Osteoblast (primary cell): ENCODE measurements around the gene CDK5RAP2. TPM values are rescaled to one million over a fixed set of nuclear protein-coding genes. Genes with fewer than 3 reads are reported as not detected.
"Not testable (repeated sequence)": the region's sequence is repeated elsewhere in the genome, so short reads cannot be mapped to it uniquely, and the experiment has no call there.

Source experiments
- DNase-seq: peaks from one replicate; pipeline ENCODE4 v3.0.0; 2011; ENCODE audit warnings: low spot score, mixed read lengths; ENCODE audit not compliant: insufficient read length; ENCODE audit errors: missing footprints
- H2AFZ ChIP-seq: 2 replicates; pipeline ENCODE4 v1.6.0; 2011; ENCODE audit warnings: mild to moderate bottlenecking, low read length
- H3K27ac ChIP-seq: 2 replicates; pipeline ENCODE4 v1.5.1; 2011; ENCODE audit warnings: mild to moderate bottlenecking, low read depth, low read length, moderate library complexity
- H3K27me3 ChIP-seq: 2 replicates; pipeline ENCODE4 v1.6.0; 2012; ENCODE audit warnings: mild to moderate bottlenecking, control low read depth, inconsistent platforms, low read length, moderate library complexity; ENCODE audit not compliant: insufficient read depth
- H3K36me3 ChIP-seq: 2 replicates; pipeline ENCODE4 v1.5.1; 2011; ENCODE audit warnings: mild to moderate bottlenecking, low read length, control low read depth, moderate library complexity; ENCODE audit not compliant: insufficient read depth
- H3K4me1 ChIP-seq: 2 replicates; pipeline ENCODE4 v1.5.1; 2011; ENCODE audit warnings: mild to moderate bottlenecking, low read length, control low read depth, moderate library complexity; ENCODE audit not compliant: insufficient read depth
- H3K4me2 ChIP-seq: 2 replicates; pipeline ENCODE4 v1.6.0; 2011; ENCODE audit warnings: mild to moderate bottlenecking, low read length; ENCODE audit not compliant: insufficient read depth
- H3K4me3 ChIP-seq: fragments of 200-600 bp; sonication (generic); 3 replicates; pipeline ENCODE4 v1.5.1; 2012; ENCODE audit warnings: mild to moderate bottlenecking, low read length, inconsistent platforms; ENCODE audit not compliant: insufficient read depth
- H3K79me2 ChIP-seq: 2 replicates; pipeline ENCODE4 v1.6.0; 2012; ENCODE audit warnings: mild to moderate bottlenecking, low read length, control low read depth, inconsistent platforms; ENCODE audit not compliant: insufficient read depth
- H3K9me3 ChIP-seq: 2 replicates; pipeline ENCODE4 v1.5.1; 2011; ENCODE audit warnings: low read depth, low read length, control low read depth
- H4K20me1 ChIP-seq: 2 replicates; pipeline ENCODE4 v1.6.0; 2012; ENCODE audit warnings: mild to moderate bottlenecking, low read length, control low read depth; ENCODE audit not compliant: insufficient read depth
- total RNA-seq: library from RNA; depleted of rRNA; stranded (reverse); fragments of >200 nt; gene quantifications from 2 replicates; pipeline ENCODE4 v1.2.3, GENCODE V29; 2012
- TF ChIP-seq, protein P1 (sequence below): IDR thresholded peaks from 2 replicates; pipeline ENCODE4 v1.5.1; 2011; ENCODE audit warnings: mild to moderate bottlenecking, low read depth, low read length, moderate library complexity; ENCODE audit errors: extremely low read depth

Gene CDK5RAP2
- total RNA-seq, 1 donor: 59.7 TPM

DNA sequence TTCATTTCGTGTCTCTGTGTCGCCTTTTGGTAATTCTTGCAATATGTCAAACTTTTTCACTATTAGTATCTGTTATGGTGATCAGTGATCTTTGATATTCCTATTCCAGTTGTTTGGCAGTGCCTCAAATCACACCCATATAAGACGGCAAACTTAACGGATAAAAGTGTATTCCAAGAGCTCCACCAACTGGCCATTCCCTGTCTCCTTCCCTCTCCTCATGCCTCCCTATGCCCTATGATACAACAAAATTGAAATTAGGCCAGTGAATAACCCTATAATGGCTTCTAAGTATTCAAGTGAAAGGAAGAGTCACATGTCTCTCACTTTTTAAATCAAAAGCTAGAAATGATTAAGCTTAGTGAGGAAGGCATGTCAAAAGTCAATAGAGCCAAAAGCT lies 74.8 kb downstream of the CDK5RAP2 start:
- H3K36me3 ChIP-seq: peaks cover 3% of the 10 kb centered on the region
- H3K79me2 ChIP-seq: no peaks in the 10 kb centered on the region
- H2AFZ ChIP-seq: no peak overlapping the region
- H4K20me1 ChIP-seq: no peaks in the 10 kb centered on the region
- TF ChIP-seq, protein P1, sequence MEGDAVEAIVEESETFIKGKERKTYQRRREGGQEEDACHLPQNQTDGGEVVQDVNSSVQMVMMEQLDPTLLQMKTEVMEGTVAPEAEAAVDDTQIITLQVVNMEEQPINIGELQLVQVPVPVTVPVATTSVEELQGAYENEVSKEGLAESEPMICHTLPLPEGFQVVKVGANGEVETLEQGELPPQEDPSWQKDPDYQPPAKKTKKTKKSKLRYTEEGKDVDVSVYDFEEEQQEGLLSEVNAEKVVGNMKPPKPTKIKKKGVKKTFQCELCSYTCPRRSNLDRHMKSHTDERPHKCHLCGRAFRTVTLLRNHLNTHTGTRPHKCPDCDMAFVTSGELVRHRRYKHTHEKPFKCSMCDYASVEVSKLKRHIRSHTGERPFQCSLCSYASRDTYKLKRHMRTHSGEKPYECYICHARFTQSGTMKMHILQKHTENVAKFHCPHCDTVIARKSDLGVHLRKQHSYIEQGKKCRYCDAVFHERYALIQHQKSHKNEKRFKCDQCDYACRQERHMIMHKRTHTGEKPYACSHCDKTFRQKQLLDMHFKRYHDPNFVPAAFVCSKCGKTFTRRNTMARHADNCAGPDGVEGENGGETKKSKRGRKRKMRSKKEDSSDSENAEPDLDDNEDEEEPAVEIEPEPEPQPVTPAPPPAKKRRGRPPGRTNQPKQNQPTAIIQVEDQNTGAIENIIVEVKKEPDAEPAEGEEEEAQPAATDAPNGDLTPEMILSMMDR: peak; percentile 42
- no peaks in the 10 kb centered on the region for H3K9me3 ChIP-seq
- no peaks in the 10 kb centered on the region for H3K27me3 ChIP-seq
- no peaks in the 10 kb centered on the region for H3K4me1 ChIP-seq
- no peak overlapping the region for H3K4me3 ChIP-seq
- no peak overlapping the region for H3K4me2 ChIP-seq
- no peak for DNase-seq
- no peak overlapping the region for H3K27ac ChIP-seq

DNA sequence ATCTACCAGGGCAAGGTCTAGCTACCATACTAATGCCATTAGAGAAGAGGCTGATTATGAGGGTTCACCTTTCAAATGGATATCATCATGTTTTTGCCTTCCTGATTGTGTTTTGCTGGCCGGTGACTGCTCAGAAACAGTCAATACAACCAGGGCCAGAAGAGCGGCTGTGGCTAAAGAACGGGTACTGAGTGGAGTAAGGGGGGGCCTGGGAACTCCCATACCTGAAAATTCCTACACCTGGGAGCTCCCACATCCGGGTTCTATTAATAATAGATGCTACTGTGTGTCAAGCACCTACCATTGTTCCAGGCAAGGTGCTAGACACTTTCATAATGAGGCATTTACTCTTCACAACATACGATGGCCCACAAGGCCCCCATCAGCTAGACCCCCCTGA lies 79.2 kb downstream of the CDK5RAP2 start:
- no peaks in the 10 kb centered on the region for H4K20me1 ChIP-seq
- H3K4me1 ChIP-seq: no peaks in the 10 kb centered on the region
- TF ChIP-seq, protein P1: no peak
- no peak overlapping the region for H3K4me2 ChIP-seq
- H3K27me3 ChIP-seq: no peaks in the 10 kb centered on the region
- no peak overlapping the region for H3K4me3 ChIP-seq
- peaks cover 3% of the 10 kb centered on the region for H3K36me3 ChIP-seq
- H3K27ac ChIP-seq: no peak overlapping the region
- no peaks in the 10 kb centered on the region for H3K79me2 ChIP-seq
- no peak overlapping the region for H2AFZ ChIP-seq
- DNase-seq: no peak
- no peaks in the 10 kb centered on the region for H3K9me3 ChIP-seq

DNA sequence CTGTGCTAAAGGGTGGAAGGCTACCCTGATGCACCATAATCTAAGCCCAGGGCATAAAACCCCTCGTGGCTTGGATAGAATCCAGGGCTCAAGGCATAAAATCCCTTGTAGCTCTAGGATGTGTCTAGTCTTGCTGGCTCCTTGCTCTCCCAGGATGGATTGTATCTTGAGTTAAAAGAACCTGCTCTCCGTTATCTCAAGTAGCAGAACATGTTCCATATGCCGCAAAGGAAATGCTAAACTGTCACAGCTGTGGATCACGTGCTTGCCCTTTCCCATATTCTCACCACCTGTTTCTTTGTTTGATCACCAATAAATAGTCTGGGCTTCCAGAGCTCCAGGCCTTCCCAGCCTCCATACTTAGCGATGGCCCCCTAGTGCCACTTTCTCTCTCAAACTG lies 82.1 kb downstream of the CDK5RAP2 start:
- not testable (repeated sequence) for H3K4me2 ChIP-seq, H3K9me3 ChIP-seq, H3K4me3 ChIP-seq, H3K27ac ChIP-seq, DNase-seq, H3K36me3 ChIP-seq, H3K27me3 ChIP-seq, H3K79me2 ChIP-seq, H2AFZ ChIP-seq, H4K20me1 ChIP-seq, H3K4me1 ChIP-seq

DNA sequence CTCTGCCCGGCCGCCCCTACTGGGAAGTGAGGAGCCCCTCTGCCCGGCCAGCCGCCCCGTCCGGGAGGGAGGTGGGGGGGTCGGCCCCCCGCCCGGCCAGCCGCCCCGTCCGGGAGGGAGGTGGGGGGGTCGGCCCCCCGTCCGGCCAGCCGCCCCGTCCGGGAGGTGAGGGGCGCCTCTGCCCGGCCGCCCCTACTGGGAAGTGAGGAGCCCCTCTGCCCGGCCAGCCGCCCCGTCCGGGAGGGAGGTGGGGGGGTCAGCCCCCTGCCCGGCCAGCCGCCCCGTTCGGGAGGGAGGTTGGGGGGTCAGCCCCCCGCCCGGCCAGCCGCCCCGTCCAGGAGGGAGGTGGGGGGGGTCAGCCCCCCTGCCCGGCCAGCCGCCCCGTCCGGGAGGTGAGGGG lies 83.5 kb downstream of the CDK5RAP2 start:
- H3K27me3 ChIP-seq, H2AFZ ChIP-seq, H3K4me3 ChIP-seq, H4K20me1 ChIP-seq, H3K4me1 ChIP-seq, H3K79me2 ChIP-seq, H3K4me2 ChIP-seq, H3K9me3 ChIP-seq, DNase-seq, H3K27ac ChIP-seq, H3K36me3 ChIP-seq: not testable (repeated sequence)

DNA sequence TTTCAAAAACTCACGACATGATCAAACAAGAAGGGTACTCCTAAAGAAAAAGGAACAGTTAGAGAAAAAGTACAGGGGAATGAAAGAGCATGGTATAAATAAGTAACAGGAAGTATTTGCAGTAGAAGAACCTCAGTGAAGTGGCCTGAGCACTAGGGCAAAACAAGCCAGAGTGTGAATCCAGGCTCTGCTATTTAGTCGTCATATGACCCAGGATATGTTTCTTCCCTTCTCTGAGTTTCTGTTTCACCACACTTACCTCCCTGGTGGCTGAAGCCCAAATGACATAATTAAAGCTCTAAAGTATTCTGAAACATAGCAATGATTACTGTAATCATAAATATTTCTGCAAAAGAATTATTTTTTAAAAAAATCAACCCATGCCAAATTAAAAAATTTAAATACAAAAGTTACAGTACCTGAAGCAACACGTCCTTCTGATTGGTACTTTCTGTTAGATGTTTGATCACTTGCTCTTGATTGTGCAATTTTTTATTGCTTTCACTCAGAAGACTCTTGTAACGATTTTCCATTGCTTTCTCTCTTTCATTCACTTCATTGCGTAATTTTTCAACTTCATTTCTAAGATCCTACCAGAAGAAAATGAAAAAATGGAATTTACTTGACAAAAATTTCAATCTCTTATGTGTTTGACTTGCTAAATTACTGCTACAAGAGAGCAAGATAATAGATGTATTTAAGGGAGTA lies 88.9 kb downstream of the CDK5RAP2 start:
- no peaks in the 10 kb centered on the region for H4K20me1 ChIP-seq
- peaks cover 17% of the 10 kb centered on the region for H3K36me3 ChIP-seq
- DNase-seq: no peak
- H3K4me1 ChIP-seq: peaks cover 3% of the 10 kb centered on the region
- no peak overlapping the region for H3K4me3 ChIP-seq
- no peaks in the 10 kb centered on the region for H3K27me3 ChIP-seq
- peak overlapping the region; percentile 23 for H3K27ac ChIP-seq
- H3K79me2 ChIP-seq: no peaks in the 10 kb centered on the region
- H2AFZ ChIP-seq: no peak overlapping the region
- H3K9me3 ChIP-seq: no peaks in the 10 kb centered on the region
- H3K4me2 ChIP-seq: no peak overlapping the region
- TF ChIP-seq, protein P1: no peak
